ENCODE data around the gene DSE. TPM values are rescaled to one million over a fixed set of nuclear protein-coding genes. Genes with fewer than 3 reads are reported as not detected.

The DSE gene
- total RNA-seq, 2 donors from 2014 or later = 21.9 to 25.9 TPM

DNA sequence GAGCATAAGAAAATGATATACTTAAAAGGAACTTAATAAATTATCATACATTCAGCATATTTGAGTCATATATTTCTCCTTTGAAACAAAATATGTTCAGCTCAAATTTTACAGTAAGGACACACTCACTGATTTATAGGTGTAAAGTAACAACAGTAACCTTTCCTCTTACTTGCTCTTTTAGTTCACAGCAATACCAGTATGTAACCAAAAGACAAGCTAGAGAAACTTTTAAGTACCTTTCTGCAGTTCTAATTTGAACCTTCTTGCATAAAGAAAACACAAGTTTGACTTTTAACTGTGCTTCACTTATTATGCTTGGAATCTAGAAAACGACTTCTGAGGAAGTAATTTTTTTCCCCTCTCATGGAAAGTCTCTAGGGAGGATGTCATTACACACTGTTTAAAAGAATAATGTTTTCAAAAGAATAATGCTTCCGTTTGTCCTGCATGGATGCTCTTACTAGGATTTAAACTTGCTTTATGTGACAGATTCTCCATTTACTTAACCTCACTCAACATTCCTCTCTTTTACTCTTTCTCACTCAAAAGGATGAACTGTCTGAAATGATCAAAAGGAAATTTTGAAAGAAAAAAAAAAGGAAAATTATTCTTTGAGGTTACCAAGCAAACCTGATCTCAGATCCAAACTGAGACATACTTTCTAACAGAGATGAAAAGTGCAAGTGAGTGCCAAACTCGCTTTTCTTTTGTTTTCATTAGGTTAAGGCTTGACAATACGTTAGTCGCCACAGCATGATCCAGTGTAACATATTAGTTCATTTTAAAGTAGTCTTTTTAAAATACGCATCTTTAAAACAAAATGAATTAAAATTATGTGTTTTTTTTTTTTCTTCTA, 68.1 kb downstream of the DSE start:
- no peaks in the 10 kb centered on the region for H3K36me3 Mint-ChIP-seq
- no peak overlapping the region for H3K27ac Mint-ChIP-seq
- peaks cover 0 to 6% of the 10 kb centered on the region in 2 donors for H3K4me1 Mint-ChIP-seq (ENCODE audit: low read depth in 2 of 2)
- H3K9me3 Mint-ChIP-seq = no peaks in the 10 kb centered on the region
- H3K4me3 Mint-ChIP-seq = no peak overlapping the region
- DNase-seq (ENCODE audit: low spot score) (no peak), ATAC-seq (no peak)
- H3K27me3 Mint-ChIP-seq = peaks cover 10 to 12% of the 10 kb centered on the region in 2 donors

DNA sequence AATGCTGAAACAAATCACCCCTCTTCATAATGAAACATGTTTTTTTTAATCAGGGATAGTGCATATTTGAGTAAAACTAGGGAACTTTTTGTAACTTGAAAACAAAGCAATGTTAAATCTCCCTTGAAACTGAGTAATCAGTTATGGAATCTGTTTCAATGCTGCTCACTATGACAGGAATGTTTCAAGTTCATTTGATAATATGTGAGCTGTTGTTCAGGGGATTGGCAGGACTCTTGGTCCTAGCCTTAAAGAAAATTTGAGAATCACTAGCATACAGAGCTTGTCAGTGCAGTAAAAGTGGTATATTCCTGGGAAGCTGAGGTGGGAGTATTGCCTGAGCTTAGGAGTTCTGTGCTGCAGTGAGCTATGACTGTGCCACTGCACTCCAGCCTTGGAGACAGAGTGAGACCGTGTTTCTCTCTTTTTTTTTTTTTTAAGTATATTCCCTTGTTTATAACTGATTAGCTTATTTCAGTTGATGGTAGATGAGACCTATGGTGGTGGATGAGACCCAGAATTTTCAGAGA, 68.8 kb downstream of the DSE start:
- Mint-ChIP-seq H3K9me3 (no peaks in the 10 kb centered on the region), H3K27me3 (peaks cover 10 to 12% of the 10 kb centered on the region in 2 donors), H3K4me1 (ENCODE audit: low read depth in 2 of 2) (peaks cover 5 to 11% of the 10 kb centered on the region in 2 donors), H3K4me3 (no peak overlapping the region), H3K36me3 (no peaks in the 10 kb centered on the region), H3K27ac (no peak overlapping the region)
- ATAC-seq (no peak), DNase-seq (ENCODE audit: low spot score) (no peak)

DNA sequence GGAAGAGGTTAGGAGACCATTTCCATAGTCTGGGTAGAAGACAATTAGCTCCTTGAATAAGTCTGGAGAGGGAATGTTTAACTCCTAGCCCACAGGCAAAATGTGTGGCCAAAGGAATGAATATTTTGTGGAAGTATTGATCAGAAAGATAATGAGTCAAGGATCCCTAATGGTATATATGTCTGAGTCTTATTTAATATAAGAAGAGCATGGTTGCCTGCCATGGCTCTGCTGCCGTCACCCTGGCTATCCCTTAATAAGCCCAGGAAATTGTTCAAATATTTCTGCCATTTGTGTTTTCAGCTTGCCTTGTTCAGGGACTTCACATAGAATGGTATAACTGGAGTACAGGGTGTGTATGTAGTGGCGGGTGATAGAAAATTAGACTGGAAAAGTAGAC, 72.4 kb downstream of the DSE start:
- Mint-ChIP-seq H3K27ac (no peak overlapping the region), H3K27me3 (peaks cover 10 to 12% of the 10 kb centered on the region in 2 donors), H3K4me1 (ENCODE audit: low read depth in 2 of 2) (peaks cover 25 to 37% of the 10 kb centered on the region in 2 donors), H3K4me3 (no peak overlapping the region), H3K9me3 (no peaks in the 10 kb centered on the region), H3K36me3 (no peaks in the 10 kb centered on the region)
- ATAC-seq (no peak), DNase-seq (ENCODE audit: low spot score) (no peak)

DNA sequence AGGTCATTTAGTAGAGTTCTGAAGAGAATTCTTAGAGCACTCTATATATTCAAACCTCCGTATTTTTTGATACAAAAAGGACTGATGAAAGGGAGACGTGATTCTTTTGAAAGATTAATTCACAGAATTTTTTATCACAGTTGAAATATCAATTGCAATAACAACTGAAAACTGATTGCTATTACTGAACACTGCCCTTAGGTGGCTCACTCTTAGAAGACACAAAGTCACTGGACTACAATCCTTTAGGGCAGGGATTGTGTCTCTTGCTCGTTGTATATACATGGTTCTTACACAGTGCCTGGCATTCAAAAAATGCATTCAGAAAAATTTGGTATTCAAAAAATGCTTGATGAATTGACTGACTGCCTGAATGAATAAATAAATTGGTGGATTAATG, 73.3 kb downstream of the DSE start:
- H3K27me3 Mint-ChIP-seq = peaks cover 10 to 12% of the 10 kb centered on the region in 2 donors

DNA sequence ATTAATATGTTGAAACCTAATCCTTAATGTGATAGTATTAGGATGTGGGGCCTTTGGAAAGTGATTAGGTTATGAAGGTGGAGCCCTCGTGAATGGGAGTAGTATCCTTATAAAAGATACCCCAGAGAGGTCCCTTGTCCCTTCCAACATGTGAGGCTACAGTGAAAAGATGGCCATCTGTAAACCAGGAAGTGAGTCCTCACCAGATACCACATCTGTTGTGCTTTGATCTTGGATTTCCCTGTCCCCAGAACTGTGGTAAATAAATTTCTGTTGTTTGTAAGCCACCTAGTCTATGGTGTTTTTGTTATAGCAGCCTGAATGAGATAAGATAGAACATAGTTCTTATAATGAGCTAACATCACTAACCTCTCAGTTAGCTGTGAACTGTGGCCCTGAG, 73.8 kb downstream of the DSE start:
- DNase-seq (ENCODE audit: low spot score) (no peak), ATAC-seq (no peak)
- no peaks in the 10 kb centered on the region for H3K9me3 Mint-ChIP-seq
- peaks cover 35 to 46% of the 10 kb centered on the region in 2 donors for H3K4me1 Mint-ChIP-seq (ENCODE audit: low read depth in 2 of 2)
- peak overlapping the region; percentile 48 to 64 for H3K27ac Mint-ChIP-seq
- H3K36me3 Mint-ChIP-seq = no peaks in the 10 kb centered on the region
- H3K4me3 Mint-ChIP-seq = peak overlapping the region; percentile 6
- peaks cover 10 to 12% of the 10 kb centered on the region in 2 donors for H3K27me3 Mint-ChIP-seq

More for the DNA sequence above, 73.3 kb downstream of the DSE start:
- no peak overlapping the region for H3K4me3 Mint-ChIP-seq
- no peaks in the 10 kb centered on the region for H3K36me3 Mint-ChIP-seq
- H3K4me1 Mint-ChIP-seq (ENCODE audit: low read depth in 2 of 2) = peaks cover 31 to 41% of the 10 kb centered on the region in 2 donors
- no peak for ATAC-seq
- DNase-seq (ENCODE audit: low spot score) = no peak
- H3K27ac Mint-ChIP-seq = peak overlapping the region; percentile 48 to 64
- H3K9me3 Mint-ChIP-seq = no peaks in the 10 kb centered on the region

DNA sequence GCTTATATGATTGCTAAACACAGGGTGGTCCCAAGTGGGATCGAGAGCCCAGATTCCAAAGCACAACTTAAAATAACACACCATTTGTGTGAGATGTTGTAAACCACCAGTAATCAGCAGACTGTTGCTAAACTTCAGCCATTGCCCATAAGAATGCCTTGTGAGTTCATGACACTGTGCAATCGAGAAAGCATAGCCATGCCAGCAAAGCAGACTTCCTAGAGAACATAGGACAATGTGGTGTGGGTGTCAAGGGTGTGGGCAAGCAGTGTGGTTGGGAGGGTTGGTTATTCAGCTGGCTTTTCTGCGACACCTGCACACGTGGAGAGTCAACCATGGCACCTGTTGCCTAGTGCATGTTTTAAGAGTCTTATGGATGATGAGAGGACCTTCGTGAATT, 74.4 kb downstream of the DSE start:
- DNase-seq (ENCODE audit: low spot score) (no peak), ATAC-seq (peak; percentile 41 to 63)
- peak overlapping the region in 1 of 2 donors; percentile 64 for H3K27ac Mint-ChIP-seq
- H3K36me3 Mint-ChIP-seq = peaks cover 2% of the 10 kb centered on the region
- H3K4me3 Mint-ChIP-seq = peak overlapping the region; percentile 6
- H3K4me1 Mint-ChIP-seq (ENCODE audit: low read depth in 2 of 2) = peaks cover 41 to 51% of the 10 kb centered on the region in 2 donors
- H3K27me3 Mint-ChIP-seq = peaks cover 10 to 12% of the 10 kb centered on the region in 2 donors
- H3K9me3 Mint-ChIP-seq = no peaks in the 10 kb centered on the region

DNA sequence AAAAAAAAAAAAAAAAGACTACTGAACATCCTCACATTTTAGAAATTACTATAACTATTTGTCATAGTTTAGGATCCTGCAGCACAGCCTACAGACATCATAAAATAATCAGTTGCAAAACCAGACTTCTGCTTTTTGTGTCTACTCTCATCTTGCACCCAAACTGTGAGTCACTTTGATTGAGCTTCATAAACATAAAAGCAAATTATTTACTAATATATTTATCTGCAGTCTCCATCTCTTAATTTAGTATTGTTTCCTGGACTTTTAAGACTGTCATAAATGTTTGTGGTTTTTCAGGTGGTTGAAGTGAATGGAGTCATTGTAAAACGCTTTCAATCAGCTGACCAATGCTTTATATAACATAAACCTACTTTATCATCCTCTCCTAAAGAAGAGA, 75.7 kb downstream of the DSE start:
- Mint-ChIP-seq H3K4me3 (no peak overlapping the region), H3K4me1 (ENCODE audit: low read depth in 2 of 2) (peaks cover 52 to 60% of the 10 kb centered on the region in 2 donors), H3K36me3 (peaks cover 5% of the 10 kb centered on the region), H3K9me3 (no peaks in the 10 kb centered on the region), H3K27ac (peak overlapping the region in 1 of 2 donors; percentile 87), H3K27me3 (peaks cover 10 to 11% of the 10 kb centered on the region in 2 donors)
- DNase-seq (ENCODE audit: low spot score) = no peak
- no peak for ATAC-seq

DNA sequence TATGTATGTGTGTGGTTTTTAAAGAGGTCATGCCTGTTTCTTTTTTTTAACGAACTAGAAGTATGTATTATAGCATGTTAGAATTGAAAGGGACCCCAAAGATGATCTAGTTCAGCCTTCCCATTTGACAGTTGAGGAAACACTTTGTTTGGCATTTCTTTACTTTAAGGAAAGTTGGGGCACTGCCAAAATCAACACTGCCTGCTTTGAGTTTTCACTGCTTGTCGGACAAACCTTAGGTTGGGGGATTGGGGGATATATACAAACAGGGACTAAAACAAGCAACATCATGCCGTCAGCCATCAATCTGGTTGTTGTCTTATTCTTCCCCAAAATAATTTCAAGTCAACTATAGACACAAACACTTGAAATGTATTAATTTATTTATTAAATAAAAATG, 76.3 kb downstream of the DSE start:
- Mint-ChIP-seq H3K9me3 (no peaks in the 10 kb centered on the region), H3K4me3 (peak overlapping the region; percentile 64), H3K27me3 (peaks cover 5 to 6% of the 10 kb centered on the region in 2 donors), H3K27ac (peak overlapping the region; percentile 63 to 87), H3K36me3 (peaks cover 5% of the 10 kb centered on the region), H3K4me1 (ENCODE audit: low read depth in 2 of 2) (peaks cover 55 to 61% of the 10 kb centered on the region in 2 donors)
- no peak for ATAC-seq
- no peak for DNase-seq (ENCODE audit: low spot score)

DNA sequence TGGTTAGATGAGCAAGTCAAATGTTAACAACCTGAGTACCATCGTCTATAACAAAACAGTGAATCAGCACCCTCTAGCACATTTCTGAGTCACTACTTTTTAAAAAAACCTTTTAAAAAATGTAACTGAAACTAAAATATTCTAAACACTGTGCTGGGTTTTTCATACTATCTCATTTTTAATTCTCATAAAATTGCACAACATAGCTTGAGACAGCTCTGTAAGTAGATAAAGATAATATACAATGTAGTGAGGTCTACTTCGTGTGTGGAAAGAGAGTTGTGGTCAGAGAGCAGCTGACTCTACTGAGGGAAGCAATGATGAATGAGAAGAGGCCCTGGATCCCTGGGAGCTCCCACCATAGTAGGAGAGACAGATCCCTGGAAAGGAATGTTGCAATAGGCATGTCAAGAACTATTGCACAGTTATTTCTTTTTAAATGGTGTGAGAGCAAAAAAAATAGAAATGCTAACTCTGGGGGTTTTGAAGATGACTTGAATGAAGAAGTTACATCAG, 76.8 kb downstream of the DSE start:
- H3K27me3 Mint-ChIP-seq = peaks cover 0 to under 1% of the 10 kb centered on the region in 2 donors
- no peaks in the 10 kb centered on the region for H3K9me3 Mint-ChIP-seq
- DNase-seq (ENCODE audit: low spot score) (no peak), ATAC-seq (peak; percentile 81 to 86)
- H3K4me3 Mint-ChIP-seq = peak overlapping the region; percentile 64
- peaks cover 55 to 58% of the 10 kb centered on the region in 2 donors for H3K4me1 Mint-ChIP-seq (ENCODE audit: low read depth in 2 of 2)
- H3K27ac Mint-ChIP-seq = peak overlapping the region; percentile 63 to 87
- H3K36me3 Mint-ChIP-seq = peaks cover 5% of the 10 kb centered on the region

DNA sequence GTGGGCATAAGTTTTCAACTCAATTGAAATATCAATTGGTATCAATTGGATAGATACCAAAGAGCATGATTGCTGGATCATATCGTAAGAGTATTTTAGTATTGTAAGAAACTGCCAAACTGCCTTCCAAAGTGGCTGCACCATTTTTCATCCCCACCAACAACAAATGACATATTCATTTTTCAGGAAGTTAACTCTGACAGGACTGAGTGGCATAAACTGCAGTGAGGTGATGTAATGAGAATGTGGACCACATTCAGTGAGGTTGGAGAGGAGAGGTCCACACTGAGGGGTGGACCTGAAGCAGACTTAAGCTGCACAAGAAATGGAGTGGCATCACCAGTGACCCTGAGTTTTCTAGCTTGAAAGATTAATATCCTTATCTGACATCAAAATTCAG, 78.8 kb downstream of the DSE start:
- Mint-ChIP-seq H3K9me3 (no peaks in the 10 kb centered on the region), H3K36me3 (peaks cover 5% of the 10 kb centered on the region), H3K4me3 (peak overlapping the region; percentile 61), H3K27me3 (peaks cover 4 to 15% of the 10 kb centered on the region in 2 donors), H3K4me1 (ENCODE audit: low read depth in 2 of 2) (peaks cover 51 to 53% of the 10 kb centered on the region in 2 donors), H3K27ac (peak overlapping the region in 1 of 2 donors; percentile 87)
- DNase-seq (ENCODE audit: low spot score) (no peak), ATAC-seq (no peak)

DNA sequence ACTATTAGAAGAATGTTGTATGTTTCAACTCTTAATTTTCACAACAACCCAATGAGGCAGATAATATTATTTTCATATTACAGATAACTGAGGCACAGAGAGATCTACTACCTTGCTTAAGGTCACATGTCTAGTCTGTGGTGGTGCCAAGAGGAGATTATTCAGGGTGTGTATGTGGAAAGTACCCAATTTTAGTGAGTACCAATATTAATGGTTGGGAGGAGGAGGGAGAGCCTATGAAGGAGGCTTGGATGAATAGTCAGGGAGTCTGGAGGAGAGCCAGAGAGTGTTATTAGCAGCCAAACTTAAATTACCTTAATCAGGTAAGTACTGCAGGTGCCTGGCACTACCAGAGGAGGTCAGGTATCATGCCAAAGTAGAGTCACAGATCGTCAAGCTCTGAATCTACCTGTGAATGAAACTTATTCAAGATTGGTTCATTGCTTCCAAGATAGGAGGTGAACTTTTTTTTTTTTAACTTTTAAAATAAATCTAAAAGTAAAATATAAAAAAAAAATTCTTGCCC, 79.5 kb downstream of the DSE start:
- ATAC-seq (no peak), DNase-seq (ENCODE audit: low spot score) (no peak)
- Mint-ChIP-seq H3K27me3 (peaks cover 4 to 15% of the 10 kb centered on the region in 2 donors), H3K27ac (peak overlapping the region in 1 of 2 donors; percentile 87), H3K36me3 (peaks cover 5% of the 10 kb centered on the region), H3K4me1 (ENCODE audit: low read depth in 2 of 2) (peaks cover 44 to 46% of the 10 kb centered on the region in 2 donors), H3K9me3 (no peaks in the 10 kb centered on the region), H3K4me3 (peak overlapping the region; percentile 61)

DNA sequence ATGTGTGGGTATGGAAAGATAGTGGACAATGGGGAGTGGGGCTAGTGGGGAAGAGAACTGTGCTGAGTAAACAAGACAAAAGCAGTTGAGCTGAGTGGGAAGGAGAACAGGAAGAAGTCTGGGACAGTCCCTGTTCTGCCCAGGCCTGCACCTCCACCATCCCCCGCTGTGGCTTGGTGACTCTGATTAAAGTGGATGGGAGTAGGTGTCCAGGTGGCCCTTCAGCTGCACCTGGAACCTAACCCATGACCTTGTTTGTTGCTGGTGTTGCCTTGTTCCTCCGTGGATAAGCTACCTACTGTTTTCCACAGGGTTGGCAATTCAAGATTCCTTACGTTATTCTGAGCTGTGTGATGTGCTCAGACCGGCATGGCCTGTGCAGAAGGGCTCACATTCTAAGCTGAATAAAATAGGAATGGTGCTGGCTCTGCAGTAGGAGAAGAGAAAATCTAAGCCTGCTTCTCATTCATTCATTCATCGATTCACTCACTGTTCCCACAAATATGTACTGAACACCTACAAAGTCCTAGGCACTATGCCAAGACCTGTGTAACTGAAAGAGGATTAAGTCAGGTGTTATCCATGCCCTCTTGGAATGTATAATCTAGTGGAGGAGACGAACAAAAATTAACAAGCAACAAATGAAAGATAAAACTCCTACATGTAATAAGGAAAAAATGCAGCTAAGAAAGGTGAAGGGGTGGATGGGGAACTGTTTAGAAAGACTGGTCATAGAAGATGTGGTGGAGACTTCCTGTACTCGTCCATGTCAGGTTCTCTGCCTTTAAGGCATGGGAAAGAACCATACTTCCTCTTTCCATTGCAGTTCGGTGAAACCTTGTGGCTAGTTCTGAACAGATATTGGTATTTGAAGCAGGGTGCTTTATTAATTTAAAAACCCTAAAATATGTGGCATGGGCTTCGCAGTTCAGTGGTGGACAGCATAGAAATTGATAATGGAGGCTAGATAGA, 80.3 kb downstream of the DSE start:
- no peaks in the 10 kb centered on the region for H3K9me3 Mint-ChIP-seq
- peak overlapping the region; percentile 51 for H3K4me3 Mint-ChIP-seq
- no peak for DNase-seq (ENCODE audit: low spot score)
- H3K27ac Mint-ChIP-seq = peak overlapping the region; percentile 59 to 87
- peaks cover 5% of the 10 kb centered on the region for H3K36me3 Mint-ChIP-seq
- H3K27me3 Mint-ChIP-seq = peaks cover 4 to 15% of the 10 kb centered on the region in 2 donors
- H3K4me1 Mint-ChIP-seq (ENCODE audit: low read depth in 2 of 2) = peaks cover 44 to 45% of the 10 kb centered on the region in 2 donors
- ATAC-seq = peak; percentile 43 to 56

DNA sequence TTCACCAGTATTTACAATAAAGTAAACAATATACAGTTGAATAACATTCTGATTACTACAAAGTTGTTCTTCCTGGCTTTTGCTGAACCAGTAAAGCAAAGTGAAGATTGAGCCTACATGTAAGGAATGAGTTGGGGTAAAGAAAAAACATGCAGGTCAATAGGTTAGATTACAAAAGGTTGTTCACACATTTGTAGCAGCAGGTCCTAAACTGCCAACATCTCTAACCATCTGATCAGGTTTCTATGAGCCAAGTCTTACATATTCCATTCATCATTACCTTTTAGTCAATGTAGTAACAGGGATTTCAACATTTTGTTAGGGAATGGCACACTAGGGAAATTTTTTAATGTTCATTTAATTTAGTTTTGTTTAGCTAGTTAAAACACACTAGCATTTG, 81.2 kb downstream of the DSE start:
- ATAC-seq (no peak), DNase-seq (ENCODE audit: low spot score) (no peak)
- Mint-ChIP-seq H3K27ac (peak overlapping the region in 1 of 2 donors; percentile 59), H3K4me3 (no peak overlapping the region), H3K4me1 (ENCODE audit: low read depth in 2 of 2) (peaks cover 46 to 47% of the 10 kb centered on the region in 2 donors), H3K27me3 (peaks cover 4 to 15% of the 10 kb centered on the region in 2 donors), H3K9me3 (no peaks in the 10 kb centered on the region), H3K36me3 (peaks cover 5% of the 10 kb centered on the region)
